GM23248 (cell line): ENCODE results near the gene USP53. TPM values are rescaled to one million over a fixed set of nuclear protein-coding genes. Genes with fewer than 3 reads are reported as not detected.
"Not testable (repeated sequence)": the region's sequence is repeated elsewhere in the genome, so short reads cannot be mapped to it uniquely, and the experiment has no call there.

Experiments
- DNase-seq: peaks from one replicate; pipeline ENCODE4 v3.0.0-alpha.2; 2015
- H2AFZ ChIP-seq: fragments of 200-600 bp; sonication (generic); 2 replicates; pipeline ENCODE4 v1.6.1; 2016; ENCODE audit warnings: antibody characterized with exemption
- H3F3A ChIP-seq: fragments of 200-600 bp; sonication (generic); 2 replicates; pipeline ENCODE4 v1.6.1; 2016; ENCODE audit warnings: mild to moderate bottlenecking, antibody characterized with exemption, mixed run types; ENCODE audit not compliant: insufficient read depth
- H3K27ac ChIP-seq: fragments of 200-600 bp; sonication (generic); 2 replicates; pipeline ENCODE4 v1.5.1; 2016; ENCODE audit warnings: mild to moderate bottlenecking
- H3K27me3 ChIP-seq: fragments of 200-600 bp; sonication (generic); replicated peaks from 2 replicates; pipeline ENCODE4 v1.6.1; 2016; ENCODE audit warnings: mild to moderate bottlenecking; ENCODE audit not compliant: insufficient read depth
- H3K36me3 ChIP-seq: fragments of 200-600 bp; sonication (generic); 2 replicates; pipeline ENCODE4 v1.6.1; 2016; ENCODE audit warnings: low read depth, mild to moderate bottlenecking
- H3K4me1 ChIP-seq: fragments of 200-600 bp; sonication (generic); 2 replicates; pipeline ENCODE4 v1.6.1; 2016; ENCODE audit warnings: mild to moderate bottlenecking; ENCODE audit not compliant: insufficient read depth
- H3K4me2 ChIP-seq: fragments of 200-600 bp; sonication (generic); one replicate; pipeline ENCODE4 v1.6.1; 2016; ENCODE audit warnings: mild to moderate bottlenecking; ENCODE audit not compliant: unreplicated experiment
- H3K4me3 ChIP-seq: fragments of 200-600 bp; sonication (generic); 2 replicates; pipeline ENCODE4 v1.5.1; 2016; ENCODE audit warnings: mild to moderate bottlenecking
- H3K79me2 ChIP-seq: fragments of 200-600 bp; sonication (generic); 2 replicates; pipeline ENCODE4 v1.6.1; 2016; ENCODE audit warnings: mild to moderate bottlenecking; ENCODE audit not compliant: insufficient read depth
- H3K9ac ChIP-seq: fragments of 200-600 bp; sonication (generic); 2 replicates; pipeline ENCODE4 v1.6.1; 2016; ENCODE audit warnings: mild to moderate bottlenecking
- H3K9me2 ChIP-seq: fragments of 200-600 bp; sonication (generic); 2 replicates; pipeline ENCODE4 v1.6.1; 2016; ENCODE audit warnings: mixed run types, mild to moderate bottlenecking, moderate library complexity; ENCODE audit not compliant: insufficient read depth
- H3K9me3 ChIP-seq: fragments of 200-600 bp; sonication (generic); one replicate; pipeline ENCODE4 v1.6.1; 2017; ENCODE audit warnings: low read depth
- H4K20me1 ChIP-seq: fragments of 200-600 bp; sonication (generic); 2 replicates; pipeline ENCODE4 v1.6.0; 2016; ENCODE audit not compliant: insufficient read depth
- EZH2 ChIP-seq: fragments of 200-600 bp; sonication (generic); IDR thresholded peaks from 2 replicates; pipeline ENCODE4 v1.6.1; 2018; ENCODE audit warnings: antibody characterized with exemption, mild to moderate bottlenecking; ENCODE audit not compliant: insufficient read depth, poor library complexity, severe bottlenecking
- WGBS, 2 experiments: methylation state at CpG; one replicate each; pipeline ENCODE4 v1.1.6; 2015 to 2017; ENCODE audit warnings: low lambda C conversion rate in 2 of 2, low coverage in 1 of 2; ENCODE audit errors: missing lambda C conversion rate in 2 of 2; 5-methylcytosine and 5-hydroxymethylcytosine counted together
- in situ Hi-C: fragments of 300-500 bp; cut with MboI; formaldehyde crosslinking; loops from 2 replicates; pipeline ENCODE4 v1.15.0; 2020
- polyA plus RNA-seq: library from polyadenylated mRNA; unstranded; fragments of >200 nt; fragmentation: Nextera tagmentation; extraction: Ambion mirVana; gene quantifications from 2 replicates; pipeline ENCODE4 v1.2.1, GENCODE V29; 2016
- total RNA-seq: library from RNA; depleted of rRNA; stranded (reverse); fragments of >200 nt; shearing (Covaris generic); gene quantifications from 2 replicates; pipeline ENCODE4 v1.2.3, GENCODE V29; 2014; rRNA removed

The USP53 gene
- total and polyA plus RNA-seq, 2 experiments from 2014 or later: 26.0 to 42.4 TPM

- no peak overlapping the region for H3K4me2 ChIP-seq
- H4K20me1 ChIP-seq: no peaks in the 10 kb centered on the region
- H3K4me3 ChIP-seq: no peak overlapping the region
- peak overlapping the region; percentile 26; the same call in 1 of the 2 replicates for H2AFZ ChIP-seq
- no peak overlapping the region for H3K9ac ChIP-seq
- in situ Hi-C loops: no loop called here
- no peak overlapping the region for H3K27ac ChIP-seq
- no peaks in the 10 kb centered on the region for H3K79me2 ChIP-seq
- H3K27me3 ChIP-seq: no peaks in the 10 kb centered on the region
- no peak for DNase-seq
- no peaks in the 10 kb centered on the region for H3F3A ChIP-seq
- TF ChIP-seq EZH2: no peak
- no peaks in the 10 kb centered on the region for H3K4me1 ChIP-seq
- 89 to 94% methylated on average over 1 of the region's 1 CpG for WGBS, 2 experiments
- H3K9me3 ChIP-seq: no peaks in the 10 kb centered on the region
- no peaks in the 10 kb centered on the region for H3K36me3 ChIP-seq
- no peaks in the 10 kb centered on the region for H3K9me2 ChIP-seq
Measured at GRCh38 chr4:119337010-119337409, 124.5 kb downstream of the USP53 start.

GRCh38 chr4:119339895-119340294 is 127.4 kb downstream of the USP53 start:
- H3K79me2 ChIP-seq, H3K4me3 ChIP-seq, H3K9me2 ChIP-seq, H3K36me3 ChIP-seq, H3K27me3 ChIP-seq, H3K4me2 ChIP-seq, H3K4me1 ChIP-seq, in situ Hi-C loops, H3K27ac ChIP-seq, DNase-seq, H3F3A ChIP-seq, H4K20me1 ChIP-seq, H3K9me3 ChIP-seq, H3K9ac ChIP-seq, H2AFZ ChIP-seq: not testable (repeated sequence)

- no CpG with 5 or more reads among the region's 2 CpGs for WGBS, 2 experiments
- in situ Hi-C loops, H3K9me3 ChIP-seq: not testable (repeated sequence)
Measured at GRCh38 chr4:119343293-119343692, 130.8 kb downstream of the USP53 start.

More at GRCh38 chr4:119343293-119343692, 130.8 kb downstream of the USP53 start:
- H3K4me1 ChIP-seq, H3K27ac ChIP-seq, DNase-seq, H4K20me1 ChIP-seq, H3K4me2 ChIP-seq, H3K79me2 ChIP-seq, H3K4me3 ChIP-seq, H3K9me2 ChIP-seq, H3F3A ChIP-seq, H3K36me3 ChIP-seq, H2AFZ ChIP-seq, H3K9ac ChIP-seq, H3K27me3 ChIP-seq: not testable (repeated sequence)

Other genes with a start within 250 kb of the USP53 start
- gene MYOZ2, start 76.9 kb upstream of the USP53 start, total RNA-seq: 0.22 TPM in 1 of 2 replicates, not detected in the other
- gene MYOZ2, start 76.9 kb upstream of the USP53 start, polyA plus RNA-seq: 0.35 and 0.59 TPM in 2 replicates
- not detected in 2 replicates for gene FABP2, start 109.4 kb downstream of the USP53 start, total RNA-seq
- gene FABP2, start 109.4 kb downstream of the USP53 start, polyA plus RNA-seq: not detected in 2 replicates